SIG-M5 treated with dmso at 0.1 percent for 504 hours (cell line): Measurements from ENCODE around the gene AVEN.
"Not testable (repeated sequence)": the region's sequence is repeated elsewhere in the genome, so short reads cannot be mapped to it uniquely, and the experiment has no call there.

Experiments used
- DNase-seq: peaks from one replicate; lab custom pipeline; 2025; ENCODE audit not compliant: unreplicated experiment; lab: John Stamatoyannopoulos, UW

Gene AVEN

DNA sequence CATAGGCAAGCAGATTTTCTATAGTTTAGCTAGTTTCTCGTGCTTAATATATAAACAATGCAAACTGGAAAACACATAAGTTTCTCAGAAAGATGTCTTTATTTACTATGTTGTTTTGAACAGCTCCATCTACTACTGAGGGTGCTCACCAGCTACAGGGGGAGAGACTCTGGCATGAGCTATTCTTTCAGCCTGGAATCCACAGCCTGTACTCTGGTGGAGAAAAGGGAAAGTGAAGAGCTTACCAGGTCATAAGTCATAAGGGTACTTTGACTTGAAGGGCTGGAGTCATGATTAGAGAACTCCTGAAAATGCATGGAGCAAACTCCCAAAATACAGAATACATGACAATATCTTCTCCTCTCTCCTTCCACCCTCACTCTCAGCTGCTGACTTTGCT, 4.4 kb upstream of the AVEN start:
- no peak for DNase-seq

GRCh38 chr15:34039790-34040113, 748 bp upstream of the AVEN start:
- DNase-seq: peak; percentile 52

DNA sequence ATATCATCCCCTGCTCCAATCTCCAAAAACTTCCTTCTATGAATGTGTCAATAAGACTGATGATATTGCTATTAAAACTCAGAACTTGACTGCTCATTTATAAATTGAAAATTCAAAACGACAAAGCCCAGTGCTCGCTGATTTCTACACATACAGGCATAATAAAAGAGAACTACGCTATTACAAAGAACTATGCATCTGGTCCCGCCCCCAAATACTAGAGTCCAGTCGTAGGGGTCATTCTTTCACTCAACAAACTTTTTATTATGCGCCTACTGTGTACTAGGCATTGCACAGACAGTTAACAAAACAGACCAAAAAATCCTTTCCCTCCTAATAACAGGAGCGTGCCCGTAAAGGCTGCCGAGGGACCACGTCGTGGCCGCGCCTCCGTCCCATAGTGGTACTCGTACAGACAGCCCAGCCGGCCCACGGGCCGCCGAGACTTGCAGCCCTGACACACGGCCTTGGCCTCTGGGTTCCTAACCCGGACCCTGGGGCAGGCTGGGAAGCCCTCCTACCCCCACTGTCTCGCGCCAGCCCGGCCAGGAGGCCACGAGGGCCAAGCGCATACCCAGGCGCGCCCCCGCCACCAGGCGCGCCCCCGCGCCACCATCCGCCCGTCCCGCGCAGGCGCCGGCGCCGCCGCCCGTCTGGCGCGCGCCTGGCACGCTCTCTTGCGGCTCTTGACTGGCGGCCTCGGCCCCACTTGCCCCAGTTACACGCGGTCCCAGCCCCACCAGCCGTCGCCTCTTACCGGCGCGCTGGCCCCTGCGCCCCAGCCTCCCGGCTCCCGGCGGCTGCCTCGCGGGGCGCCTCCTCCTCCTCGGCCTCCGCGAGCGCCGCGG, 757 bp downstream of the AVEN start:
- peak; percentile 57 for DNase-seq

DNA sequence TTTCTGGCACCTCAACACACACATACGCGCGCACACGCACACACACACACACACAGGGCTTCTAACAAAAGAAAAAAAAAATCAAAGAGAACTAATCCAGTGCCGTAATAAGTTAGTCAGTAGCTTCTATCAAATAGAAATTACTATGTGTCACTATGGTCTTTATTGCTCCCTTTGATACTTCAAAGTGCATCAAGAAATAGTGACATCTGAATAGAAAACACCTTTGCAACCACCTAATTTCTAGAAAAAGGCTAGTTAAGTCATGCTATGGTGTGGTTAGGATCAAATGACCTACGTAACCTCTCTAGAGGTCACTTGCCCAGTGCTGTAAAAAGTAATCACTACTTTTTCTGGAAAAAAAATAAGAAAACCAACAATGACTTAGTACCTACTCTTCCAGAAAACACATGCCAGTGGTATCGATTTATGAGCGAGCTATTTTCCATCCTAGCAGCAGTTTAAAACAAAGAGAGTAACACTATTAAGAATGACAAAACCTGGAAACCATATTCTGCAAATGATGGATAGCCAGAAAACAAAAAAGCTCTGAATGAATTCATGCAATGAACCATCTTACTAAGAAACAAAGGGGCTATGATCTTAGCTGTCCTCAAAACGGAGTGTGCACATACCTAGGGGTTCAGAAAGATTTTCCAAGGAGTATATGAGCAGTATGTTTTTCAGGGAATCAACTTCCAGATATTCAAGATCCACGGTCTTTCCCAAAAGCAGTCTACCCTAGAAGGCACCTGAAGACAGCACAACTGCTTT, 6.8 kb downstream of the AVEN start:
- DNase-seq: no peak

GRCh38 chr15:34027606-34028005, 11.4 kb downstream of the AVEN start:
- no peak for DNase-seq

GRCh38 chr15:34025252-34025651, 13.8 kb downstream of the AVEN start:
- DNase-seq: no peak

DNA sequence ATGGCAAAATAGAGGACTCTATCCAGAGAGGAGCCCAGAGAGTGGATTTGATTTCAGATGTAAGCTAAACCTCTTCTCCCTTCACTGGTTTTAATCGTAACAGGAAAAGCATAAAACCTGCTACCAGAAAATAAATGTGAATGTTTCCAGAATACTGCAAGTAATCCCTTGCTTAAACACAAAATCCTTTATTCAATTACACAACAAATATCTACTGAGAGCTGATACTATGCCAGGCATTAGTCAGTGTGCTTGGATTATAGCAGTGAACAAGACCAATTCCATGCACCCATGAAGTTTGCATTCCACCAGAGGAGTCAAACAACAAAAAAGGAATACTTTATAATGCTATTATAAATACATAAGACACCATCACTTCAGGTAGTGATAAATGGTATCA, 15.1 kb downstream of the AVEN start:
- no peak for DNase-seq

DNA sequence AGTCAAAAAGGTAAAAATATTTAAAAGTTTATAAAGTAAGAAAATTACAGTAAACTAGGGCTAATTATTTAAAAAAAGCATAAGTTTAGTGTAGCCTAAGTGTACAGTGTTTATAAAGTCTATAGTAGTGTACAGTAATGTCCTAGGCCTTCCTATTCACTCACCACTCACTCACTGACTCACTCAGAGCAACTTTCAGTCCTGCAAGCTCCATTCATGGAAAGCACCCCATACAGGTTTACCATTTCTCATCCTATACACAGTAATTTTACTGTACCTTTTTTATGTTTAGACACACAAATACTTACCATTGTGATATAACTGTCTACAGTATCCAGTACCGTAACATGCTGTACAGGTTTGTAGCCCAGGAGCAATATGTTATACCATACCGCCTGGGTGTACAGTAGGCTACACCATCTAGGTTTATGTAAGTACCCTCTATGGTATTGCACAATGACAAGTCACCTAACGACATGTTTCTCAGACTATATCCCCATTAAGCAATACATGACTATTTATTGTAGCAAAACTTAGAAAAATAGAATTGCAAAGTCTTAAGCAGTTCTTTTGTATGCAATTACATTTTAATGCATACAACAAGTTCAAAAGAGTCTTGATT, 19.5 kb downstream of the AVEN start:
- DNase-seq: no peak

DNA sequence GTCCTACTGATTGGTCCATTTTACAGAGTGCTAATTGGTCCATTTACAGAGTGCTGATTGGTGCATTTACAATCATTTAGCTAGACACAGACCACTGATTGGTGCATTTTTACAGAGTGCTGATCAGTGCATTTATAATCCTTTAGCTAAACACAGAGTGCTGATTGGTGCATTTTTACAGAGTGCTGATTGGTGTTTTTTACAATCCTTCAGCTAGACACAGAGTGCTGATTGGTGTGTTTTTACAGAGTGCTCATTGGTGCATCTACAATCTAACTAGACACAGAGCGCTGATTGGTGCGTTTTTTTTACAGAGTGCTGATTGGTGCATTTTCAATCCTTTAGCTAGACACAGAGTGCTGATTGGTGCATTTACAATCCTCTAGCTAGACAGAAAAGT, 20.3 kb downstream of the AVEN start:
- DNase-seq: not testable (repeated sequence)

GRCh38 chr15:34018021-34018645, 20.9 kb downstream of the AVEN start:
- no peak for DNase-seq

DNA sequence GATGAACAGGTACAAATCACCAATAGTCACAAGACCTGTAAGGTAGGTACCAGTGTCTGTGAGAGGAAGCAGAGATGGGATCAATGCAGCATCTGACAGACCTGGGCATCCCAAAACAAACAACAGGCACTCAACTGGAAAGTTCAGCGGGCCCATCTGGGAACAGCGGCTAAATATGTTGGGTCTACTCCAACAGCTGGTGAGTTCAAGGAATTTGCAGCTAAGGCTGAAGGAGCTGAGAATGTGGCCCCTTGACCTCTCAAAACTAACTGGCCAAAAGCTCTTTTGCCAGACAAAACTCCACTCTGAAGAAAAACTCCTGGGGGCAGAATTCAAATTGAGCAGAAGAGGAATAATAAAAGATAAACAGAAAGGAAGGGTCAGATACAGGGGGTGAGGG, 24.4 kb downstream of the AVEN start:
- DNase-seq: no peak

GRCh38 chr15:34013746-34014145, 25.3 kb downstream of the AVEN start:
- no peak for DNase-seq

DNA sequence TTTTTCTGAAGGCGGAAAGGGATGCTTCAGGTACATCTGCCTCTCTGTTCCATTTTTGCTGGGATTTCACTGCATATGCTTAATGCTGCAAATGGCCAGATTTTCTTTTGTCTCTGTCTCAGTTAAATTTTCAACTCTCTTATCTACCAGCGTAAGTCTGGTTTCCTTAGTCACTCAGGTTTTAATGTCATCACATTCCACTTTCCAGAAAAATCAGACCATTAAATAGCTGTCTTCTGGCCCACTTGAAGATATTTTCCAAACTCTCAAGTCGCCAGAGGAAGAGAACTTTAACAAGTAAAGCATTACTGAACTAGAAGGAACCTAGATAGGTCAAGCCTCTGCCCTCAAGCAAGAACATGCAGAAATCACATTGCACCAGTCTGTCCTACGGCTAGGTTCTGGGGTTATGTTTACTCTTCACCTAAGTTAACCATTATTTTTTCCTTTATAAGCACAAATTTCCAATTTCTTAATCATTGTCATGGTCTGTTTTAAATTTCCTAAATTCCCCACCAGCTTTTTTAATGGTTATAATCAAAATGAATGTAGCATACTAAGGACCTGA, 26.5 kb downstream of the AVEN start:
- no peak for DNase-seq

- DNase-seq: no peak
Measured at GRCh38 chr15:34011481-34011880, 27.5 kb downstream of the AVEN start.

GRCh38 chr15:34010921-34011320, 28.1 kb downstream of the AVEN start:
- no peak for DNase-seq

DNA sequence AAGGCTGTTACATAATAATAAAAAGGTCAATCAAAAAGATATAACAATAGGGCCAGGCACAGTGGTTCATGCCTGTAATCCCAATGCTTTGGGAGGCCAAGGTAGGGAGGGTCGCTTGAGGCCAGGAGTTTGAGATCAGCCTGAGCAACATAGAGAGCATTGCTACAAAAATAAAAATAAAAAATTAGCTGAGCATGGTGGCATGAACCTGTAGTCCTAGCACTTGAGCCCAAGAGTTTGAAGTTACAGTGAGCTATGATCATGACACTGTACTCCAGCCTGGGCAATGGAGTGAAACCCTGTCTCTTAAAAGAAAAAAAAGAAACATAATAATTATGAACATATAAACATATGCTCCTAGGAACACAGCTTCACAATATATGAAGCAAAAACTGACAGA, 29.3 kb downstream of the AVEN start:
- DNase-seq: no peak

DNA sequence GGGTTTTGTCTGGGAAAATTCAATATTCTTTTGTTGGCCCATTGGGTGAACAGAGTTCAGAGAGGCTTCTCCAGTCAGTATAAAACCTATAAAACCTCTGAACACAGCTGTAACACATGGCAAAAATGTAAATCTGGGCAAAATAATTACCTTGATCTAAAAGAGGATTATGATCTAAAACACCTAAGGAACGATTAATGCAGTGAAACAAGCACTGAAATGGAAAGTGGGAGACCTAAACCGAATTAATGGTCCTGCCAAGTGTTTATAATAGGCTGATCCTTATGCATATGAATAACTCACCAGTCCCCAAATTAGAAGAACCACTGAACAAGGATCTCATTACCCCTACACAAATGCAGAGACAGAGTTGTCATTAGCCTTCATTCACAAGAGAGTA, 32.6 kb downstream of the AVEN start:
- DNase-seq: no peak

- no peak for DNase-seq
Measured at GRCh38 chr15:34001536-34001935, 37.5 kb downstream of the AVEN start.

DNA sequence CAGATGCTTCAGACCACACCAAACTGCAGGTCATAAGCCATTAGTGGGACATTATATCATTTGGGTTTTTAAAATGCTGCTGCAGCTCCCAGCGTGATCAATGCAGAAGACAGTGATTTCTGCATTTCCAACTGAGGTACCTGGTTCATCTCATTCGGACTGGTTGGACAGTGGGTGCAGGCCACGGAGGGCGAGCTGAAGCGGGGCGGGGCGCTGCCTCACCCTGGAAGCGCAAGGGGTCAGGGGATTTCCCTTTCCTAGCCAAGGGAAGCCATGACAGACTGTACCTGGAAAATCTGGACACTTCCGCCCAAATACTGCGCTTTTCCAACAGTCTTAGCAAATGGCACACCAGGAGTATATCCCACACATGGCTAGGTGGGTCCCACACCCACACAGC, 43.3 kb downstream of the AVEN start:
- not testable (repeated sequence) for DNase-seq

DNA sequence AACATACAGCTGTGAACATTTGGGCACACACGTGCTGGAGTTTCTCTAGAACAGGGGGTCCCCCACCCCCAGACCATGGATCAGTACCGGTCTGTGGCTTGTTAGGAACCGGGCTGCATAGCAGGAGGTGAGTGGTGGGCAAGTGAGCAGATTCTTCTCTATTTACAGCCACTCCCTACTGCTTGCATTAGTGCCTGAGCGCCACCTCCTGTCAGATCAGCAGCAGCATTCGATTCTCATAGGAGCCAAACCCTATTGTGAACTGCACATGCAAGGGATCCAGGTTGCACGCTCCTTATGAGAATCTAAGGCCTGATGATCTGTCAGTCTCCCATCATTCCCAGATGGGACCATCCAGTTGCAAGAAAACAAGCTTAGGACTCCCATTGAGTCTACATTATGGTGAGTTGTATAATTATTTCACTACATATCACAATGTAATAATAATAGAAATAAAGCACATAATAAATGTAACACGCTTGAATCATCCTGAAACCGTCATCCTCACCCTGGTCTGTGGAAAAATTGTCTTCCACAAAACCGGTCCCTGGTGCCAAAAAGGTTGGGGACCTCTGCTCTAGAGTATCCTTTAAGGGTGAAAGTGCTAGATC, 44.9 kb downstream of the AVEN start:
- DNase-seq: no peak

- DNase-seq: no peak
Measured at GRCh38 chr15:33988384-33988783, 50.6 kb downstream of the AVEN start.
